H1 (cell line): ENCODE results near the gene SH3RF3. TPM values are rescaled to one million over a fixed set of nuclear protein-coding genes. Genes with fewer than 3 reads are reported as not detected.

ENCODE experiments used
- CTCF ChIA-PET: fragments of 300-600 bp; sonication (Branson Sonifier 250); formaldehyde crosslinking; loops from one replicate; lab custom pipeline; 2021; ENCODE audit not compliant: partially characterized antibody; lab: Charles Lee
- POLR2A ChIA-PET: fragments of 300-600 bp; sonication (Branson Sonifier 250); formaldehyde crosslinking; loops from one replicate; lab custom pipeline; 2021; ENCODE audit warnings: inconsistent platforms; ENCODE audit not compliant: partially characterized antibody; lab: Charles Lee
- DNase-seq, 2 experiments: peaks; one replicate each; pipeline versions ENCODE4 v3.0.0 to v3.0.0-alpha.2; 2010 to 2022; ENCODE audit warnings: low spot score in 2 of 2, low read depth in 1 of 2, mixed read lengths in 1 of 2
- FAIRE-seq: peaks from 2 replicates; lab custom pipeline; 2011; peaks lifted over from hg19 to GRCh38; lab: Jason Lieb, UNC
- H2AFZ ChIP-seq: 2 replicates; pipeline ENCODE4 v1.8.1; 2012; ENCODE audit warnings: low read length, inconsistent platforms
- H2AK5ac ChIP-seq: 2 replicates; pipeline ENCODE4 v1.6.1; 2013; ENCODE audit warnings: low read depth, low read length
- H2BK120ac ChIP-seq: replicated peaks from 2 replicates; pipeline ENCODE3; 2013; ENCODE audit warnings: low read depth, low read length, inconsistent platforms
- H2BK12ac ChIP-seq: 2 replicates; pipeline ENCODE4 v1.6.1; 2013; ENCODE audit warnings: low read depth, low read length
- H2BK15ac ChIP-seq: 2 replicates; pipeline ENCODE4 v1.6.1; 2013; ENCODE audit warnings: low read length
- H2BK20ac ChIP-seq: 2 replicates; pipeline ENCODE4 v1.6.1; 2013; ENCODE audit warnings: low read length
- H2BK5ac ChIP-seq: 2 replicates; pipeline ENCODE4 v1.6.1; 2013; ENCODE audit warnings: low read depth, low read length
- H3K14ac ChIP-seq: 2 replicates; pipeline ENCODE4 v1.6.1; 2013; ENCODE audit warnings: inconsistent platforms; ENCODE audit not compliant: insufficient read length
- H3K18ac ChIP-seq: 2 replicates; pipeline ENCODE4 v1.6.1; 2013; ENCODE audit warnings: low read length; ENCODE audit errors: extremely low read depth
- H3K23ac ChIP-seq: 2 replicates; pipeline ENCODE4 v1.6.1; 2013; ENCODE audit warnings: inconsistent platforms; ENCODE audit not compliant: insufficient read length
- H3K23me2 ChIP-seq: 2 replicates; pipeline ENCODE4 v1.6.1; 2013; ENCODE audit warnings: low read depth, low read length
- H3K27ac ChIP-seq: 2 replicates; pipeline ENCODE4 v1.6.1; 2011; ENCODE audit warnings: low read depth, low read length, inconsistent platforms
- H3K27me3 ChIP-seq, 4 experiments: replicated peaks in 1 of 4; 1 replicate in 1 of 4; 2 replicates in 3 of 4; pipeline versions ENCODE4 v1.6.1 to v1.8.1; 2011 to 2013; ENCODE audit warnings: low read length in 3 of 4, mild to moderate bottlenecking in 3 of 4, inconsistent platforms in 2 of 4, mixed read lengths in 2 of 4, moderate library complexity in 1 of 4; ENCODE audit not compliant: control insufficient read depth in 3 of 4, insufficient read depth in 3 of 4; ENCODE audit errors: extremely low read depth in 1 of 4
- H3K36me3 ChIP-seq, 4 experiments: 2 replicates each; pipeline versions ENCODE4 v1.6.1 to v1.8.1; 2011 to 2013; ENCODE audit warnings: mild to moderate bottlenecking in 4 of 4, low read length in 3 of 4, moderate library complexity in 2 of 4, control low read depth in 1 of 4, inconsistent platforms in 1 of 4; ENCODE audit not compliant: insufficient read depth in 4 of 4, control insufficient read depth in 2 of 4
- H3K4ac ChIP-seq: replicated peaks from 2 replicates; pipeline ENCODE3; 2013; ENCODE audit warnings: low read length, low read depth, mixed read lengths, inconsistent platforms; ENCODE audit not compliant: insufficient read length
- H3K4me1 ChIP-seq, 4 experiments: replicated peaks in 1 of 4; 1 replicate in 1 of 4; 2 replicates in 3 of 4; pipeline versions ENCODE4 v1.6.1 to v1.8.1; 2011 to 2013; ENCODE audit warnings: low read length in 3 of 4, inconsistent platforms in 2 of 4, mixed read lengths in 1 of 4; ENCODE audit not compliant: insufficient read depth in 4 of 4, control insufficient read depth in 3 of 4
- H3K4me2 ChIP-seq, 2 experiments: 2 replicates each; pipeline versions ENCODE4 v1.6.1 to v1.8.1; 2011 to 2013; ENCODE audit warnings: low read depth in 2 of 2, low read length in 2 of 2, control low read depth in 1 of 2, inconsistent platforms in 1 of 2, mild to moderate bottlenecking in 1 of 2; ENCODE audit not compliant: insufficient read depth in 1 of 2
- H3K4me3 ChIP-seq, 4 experiments: fragments of 200-600, 300-600 bp in 1 of 4; sonication (generic), shearing (Covaris generic), sonication (Bioruptor Twin) in 1 of 4; 2 replicates each; pipeline versions ENCODE4 v1.5.1 to v1.8.1; 2011 to 2016; ENCODE audit warnings: low read length in 4 of 4, low read depth in 3 of 4, control low read depth in 2 of 4, inconsistent platforms in 2 of 4, mild to moderate bottlenecking in 2 of 4, mixed read lengths in 1 of 4, moderate library complexity in 1 of 4; ENCODE audit not compliant: insufficient read depth in 2 of 4; ENCODE audit errors: extremely low read depth in 1 of 4
- H3K56ac ChIP-seq: replicated peaks from 2 replicates; pipeline ENCODE3; 2013; ENCODE audit warnings: low read depth, mild to moderate bottlenecking, mixed read lengths, low read length, inconsistent platforms; ENCODE audit not compliant: insufficient read length
- H3K79me1 ChIP-seq: 2 replicates; pipeline ENCODE4 v1.6.1; 2013; ENCODE audit warnings: low read depth, low read length, control low read depth
- H3K79me2 ChIP-seq, 2 experiments: 2 replicates each; pipeline versions ENCODE4 v1.6.1 to v1.8.1; 2012 to 2013; ENCODE audit warnings: low read length in 2 of 2, mild to moderate bottlenecking in 2 of 2, inconsistent platforms in 1 of 2; ENCODE audit not compliant: insufficient read depth in 2 of 2, control insufficient read depth in 1 of 2
- H3K9ac ChIP-seq, 4 experiments: replicated peaks in 1 of 4; 1 replicate in 1 of 4; 2 replicates in 3 of 4; pipeline versions ENCODE4 v1.6.1 to v1.8.1; 2011 to 2013; ENCODE audit warnings: low read depth in 3 of 4, low read length in 3 of 4, control low read depth in 2 of 4, mild to moderate bottlenecking in 2 of 4, moderate library complexity in 2 of 4, inconsistent platforms in 1 of 4; ENCODE audit errors: extremely low read depth in 1 of 4
- H3K9me3 ChIP-seq, 2 experiments: 2 replicates each; pipeline versions ENCODE4 v1.6.1 to v1.8.1; 2012 to 2013; ENCODE audit warnings: mild to moderate bottlenecking in 2 of 2, moderate library complexity in 2 of 2, control low read depth in 1 of 2, inconsistent platforms in 1 of 2, low read depth in 1 of 2, low read length in 1 of 2, mixed read lengths in 1 of 2; ENCODE audit not compliant: insufficient read depth in 2 of 2
- H4K20me1 ChIP-seq, 2 experiments: replicated peaks in 1 of 2; 2 replicates each; pipeline versions ENCODE3 to v1.8.1; 2011 to 2013; ENCODE audit warnings: inconsistent platforms in 2 of 2, low read length in 2 of 2, mild to moderate bottlenecking in 1 of 2; ENCODE audit not compliant: insufficient read depth in 2 of 2, control insufficient read depth in 1 of 2
- H4K5ac ChIP-seq: 2 replicates; pipeline ENCODE4 v1.6.1; 2013; ENCODE audit warnings: low read length, low read depth, mixed read lengths, inconsistent platforms; ENCODE audit not compliant: insufficient read length
- H4K8ac ChIP-seq: 2 replicates; pipeline ENCODE4 v1.8.0; 2013; ENCODE audit warnings: mild to moderate bottlenecking, moderate library complexity, low read length, inconsistent platforms; ENCODE audit not compliant: insufficient read depth; ENCODE audit errors: extremely low read depth
- H4K91ac ChIP-seq: replicated peaks from 2 replicates; pipeline ENCODE3; 2013; ENCODE audit warnings: low read length, mixed read lengths, inconsistent platforms; ENCODE audit not compliant: insufficient read length
- CEBPB ChIP-seq: IDR thresholded peaks from 2 replicates; pipeline ENCODE4 v1.6.1; 2012; ENCODE audit warnings: low read depth, low read length
- CTBP2 ChIP-seq: IDR thresholded peaks from 2 replicates; pipeline ENCODE4 v1.7.0; 2011; ENCODE audit warnings: borderline replicate concordance, mild to moderate bottlenecking, moderate library complexity, mixed read lengths, low read length; ENCODE audit not compliant: insufficient read depth, insufficient read length
- EGR1 ChIP-seq: IDR thresholded peaks from 2 replicates; pipeline ENCODE4 v1.6.1; 2011; ENCODE audit warnings: low read depth, low read length, borderline replicate concordance
- EZH2 ChIP-seq: fragments of 200-600 bp; sonication (generic); IDR thresholded peaks from 2 replicates; pipeline ENCODE4 v1.7.1; 2012; ENCODE audit warnings: low read depth, mild to moderate bottlenecking, moderate library complexity, low read length, inconsistent platforms; ENCODE audit not compliant: severe bottlenecking
- GTF2F1 ChIP-seq: IDR thresholded peaks from 2 replicates; pipeline ENCODE4 v1.6.1; 2012; ENCODE audit warnings: low read depth, low read length, improper control_type of control experiment, borderline replicate concordance
- NANOG ChIP-seq: IDR thresholded peaks from 2 replicates; pipeline ENCODE4 v1.6.1; 2011; ENCODE audit warnings: low read length, low read depth, mild to moderate bottlenecking, inconsistent platforms; ENCODE audit not compliant: insufficient read depth, poor library complexity, severe bottlenecking
- PHF8 ChIP-seq: fragments of 200-600 bp; sonication (generic); conservative IDR thresholded peaks from 2 replicates; pipeline ENCODE4 v1.7.1; 2012; ENCODE audit warnings: low read depth, mild to moderate bottlenecking, inconsistent platforms, low read length, moderate library complexity
- POLR2A ChIP-seq, 2 experiments: IDR thresholded peaks; 1 replicate in 1 of 2; 2 replicates in 1 of 2; pipeline ENCODE4 v1.6.1; 2011; ENCODE audit warnings: low read depth in 2 of 2, low read length in 2 of 2, mild to moderate bottlenecking in 2 of 2; ENCODE audit errors: control extremely low read depth in 1 of 2
- POLR2AphosphoS5 ChIP-seq: IDR thresholded peaks from 2 replicates; pipeline ENCODE4 v1.6.1; 2011; ENCODE audit warnings: low read depth, low read length
- RBBP5 ChIP-seq: IDR thresholded peaks from 2 replicates; pipeline ENCODE4 v1.7.1; 2012; ENCODE audit warnings: low read depth, mild to moderate bottlenecking, inconsistent platforms, low read length, moderate library complexity, borderline replicate concordance
- RNF2 ChIP-seq: fragments of 200-900, 300-1000 bp; sonication (generic); IDR thresholded peaks from 2 replicates; pipeline ENCODE4 v1.7.1; 2016; ENCODE audit warnings: borderline replicate concordance, low read depth, mild to moderate bottlenecking, antibody characterized with exemption, low read length; ENCODE audit not compliant: poor library complexity, severe bottlenecking; ENCODE audit errors: missing control alignments
- SP2 ChIP-seq: IDR thresholded peaks from 2 replicates; pipeline ENCODE4 v1.6.1; 2012; ENCODE audit warnings: mild to moderate bottlenecking, low read length, inconsistent platforms
- WGBS, 2 experiments: shearing (Covaris generic) in 1 of 2; methylation state at CpG; one replicate each; pipeline versions ENCODE4 v1.1.6 to v1.1.7; 2013 to 2015; ENCODE audit warnings: low lambda C conversion rate in 2 of 2, mixed read lengths in 2 of 2, inconsistent platforms in 1 of 2, low coverage in 1 of 2, missing lambda C conversion rate in 1 of 2; ENCODE audit not compliant: insufficient replicate concordance in 2 of 2, insufficient coverage in 1 of 2, insufficient read length in 1 of 2; ENCODE audit errors: extremely low coverage in 1 of 2, missing lambda C conversion rate in 1 of 2; 5-methylcytosine and 5-hydroxymethylcytosine counted together
- polyA plus RNA-seq, 7 experiments: library from polyadenylated mRNA; depleted of rRNA in 3 of 7; stranded (reverse) in 5 of 7; unstranded in 2 of 7; fragments of >200 nt in 5 of 7; fragments of 200-250 nt in 2 of 7; gene quantifications; 1 replicate in 5 of 7; 2 replicates in 1 of 7; 4 replicates in 1 of 7; pipeline versions ENCODE4 v1.2.1 to v1.2.3, GENCODE V29; 2011 to 2013; ENCODE audit warnings: missing spikeins in 2 of 7, mixed read lengths in 2 of 7
- total RNA-seq: library from RNA; stranded (reverse); fragmentation: NEBNext Ultra II Directional; extraction: Animal tissue kit (Norgen Biotek cat#: 25700); gene quantifications from 2 replicates; pipeline ENCODE4 v1.2.1, GENCODE V29; 2021
- TF ChIP-seq, protein P1 (sequence below): IDR thresholded peaks from 2 replicates; pipeline ENCODE4 v1.6.1; 2012; ENCODE audit warnings: inconsistent platforms

Gene SH3RF3
- total and polyA plus RNA-seq, 2 of the 8 experiments (the other 6 are each of a cell fraction or from before 2014, with no cell fraction given), result 0.11 to 0.65 TPM

DNA sequence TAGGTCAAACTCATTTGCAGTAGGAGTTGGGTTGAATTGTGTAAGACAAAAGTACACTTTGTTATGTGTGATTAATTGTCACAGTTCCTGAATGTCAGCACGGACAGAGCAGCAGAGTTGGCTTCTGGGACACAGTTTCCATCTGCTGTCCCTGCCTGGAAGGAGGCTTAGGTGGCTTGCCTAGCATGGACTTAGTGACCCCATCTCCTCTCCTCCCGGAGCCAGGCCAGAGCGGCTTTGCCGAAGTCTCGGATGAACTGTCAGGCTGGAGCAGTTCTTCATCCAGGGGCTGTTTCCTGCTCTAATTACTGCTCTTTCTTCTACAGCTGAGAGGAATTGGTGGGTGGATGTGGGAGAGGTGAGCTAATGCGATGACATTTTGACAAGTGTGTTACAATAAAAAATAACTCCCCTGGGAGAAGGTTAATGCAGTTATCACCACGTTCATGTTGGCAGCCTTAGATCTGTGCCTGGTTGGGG is 102.0 kb downstream of the SH3RF3 start:
- peaks cover 0 to 4% (median 2%) of the 10 kb centered on the region in 4 experiments; a peak in 3 of 7 replicates for H3K4me1 ChIP-seq
- H3K9me3 ChIP-seq, result peaks cover 0 to 3% of the 10 kb centered on the region in 2 experiments; a peak in 1 of 4 replicates
- WGBS, 2 experiments, result 88% methylated on average over 7 of the region's 7 CpGs; no CpG with 5 or more reads in 1 of the 2 experiments
- no peaks in the 10 kb centered on the region for H3K36me3 ChIP-seq
- H2AFZ ChIP-seq, result no peak overlapping the region
- POLR2A ChIA-PET, result no interaction called here
- CTCF ChIA-PET, result interaction anchor here (0.6 to 0.9 kb wide), 2 partner anchors 101 to 504 kb away, joined by 3 read pairs; no protein-coding TSS in a partner anchor
- no peak overlapping the region for H3K4me2 ChIP-seq
- no peak overlapping the region for H4K5ac ChIP-seq
- no peak for DNase-seq
- H4K20me1 ChIP-seq, result no peaks in the 10 kb centered on the region
- no peak overlapping the region for H2BK20ac ChIP-seq
- no peak overlapping the region for H3K56ac ChIP-seq
- no peaks in the 10 kb centered on the region for H3K79me1 ChIP-seq
- no peak overlapping the region for H3K18ac ChIP-seq
- H3K4ac ChIP-seq, result no peak overlapping the region
- no peak for FAIRE-seq
- no peak overlapping the region for H3K27ac ChIP-seq
- no peak overlapping the region for H3K4me3 ChIP-seq
- H3K14ac ChIP-seq, result no peak overlapping the region
- no peak overlapping the region for H3K9ac ChIP-seq
- no peak overlapping the region for H4K8ac ChIP-seq
- no peak overlapping the region for H2BK5ac ChIP-seq
- no peaks in the 10 kb centered on the region for H3K27me3 ChIP-seq
- H2BK120ac ChIP-seq, result no peak overlapping the region
- 0 out of 2 replicates have a peak overlapping the region, but pooled peaks have one; percentile 65 for H2BK12ac ChIP-seq
- H2BK15ac ChIP-seq, result no peak overlapping the region
- no peak overlapping the region for H2AK5ac ChIP-seq
- no peaks in the 10 kb centered on the region for H3K23me2 ChIP-seq
- no peaks in the 10 kb centered on the region for H3K79me2 ChIP-seq
- no peak overlapping the region for H3K23ac ChIP-seq
- no peak overlapping the region for H4K91ac ChIP-seq
- TF ChIP-seq POLR2AphosphoS5, result no peak
- TF ChIP-seq NANOG, result no peak
- no peak for TF ChIP-seq RBBP5
- no peak for TF ChIP-seq PHF8
- TF ChIP-seq SP2, result no peak
- no peak for TF ChIP-seq POLR2A (IDR thresholded peaks at IDR 0.05; ENCODE audit: control extremely low read depth in 1 of 2, low read depth in 2 of 2, low read length in 2 of 2)
- TF ChIP-seq EGR1, result no peak
- TF ChIP-seq CTBP2, result no peak
- no peak for TF ChIP-seq GTF2F1
- TF ChIP-seq CEBPB, result no peak
- TF ChIP-seq EZH2, result no peak
- no peak for TF ChIP-seq RNF2
- TF ChIP-seq, protein P1, sequence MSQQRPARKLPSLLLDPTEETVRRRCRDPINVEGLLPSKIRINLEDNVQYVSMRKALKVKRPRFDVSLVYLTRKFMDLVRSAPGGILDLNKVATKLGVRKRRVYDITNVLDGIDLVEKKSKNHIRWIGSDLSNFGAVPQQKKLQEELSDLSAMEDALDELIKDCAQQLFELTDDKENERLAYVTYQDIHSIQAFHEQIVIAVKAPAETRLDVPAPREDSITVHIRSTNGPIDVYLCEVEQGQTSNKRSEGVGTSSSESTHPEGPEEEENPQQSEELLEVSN, result no peak
